Measurements from ENCODE around the gene DOCK4. TPM values are rescaled to one million over a fixed set of nuclear protein-coding genes. Genes with fewer than 3 reads are reported as not detected.

The DOCK4 gene
- total and polyA plus RNA-seq, 10 of the 15 experiments (the other 5 are each of a cell fraction or from before 2014, with no cell fraction given): 0.03 to 0.73 (median 0.38) TPM

DNA sequence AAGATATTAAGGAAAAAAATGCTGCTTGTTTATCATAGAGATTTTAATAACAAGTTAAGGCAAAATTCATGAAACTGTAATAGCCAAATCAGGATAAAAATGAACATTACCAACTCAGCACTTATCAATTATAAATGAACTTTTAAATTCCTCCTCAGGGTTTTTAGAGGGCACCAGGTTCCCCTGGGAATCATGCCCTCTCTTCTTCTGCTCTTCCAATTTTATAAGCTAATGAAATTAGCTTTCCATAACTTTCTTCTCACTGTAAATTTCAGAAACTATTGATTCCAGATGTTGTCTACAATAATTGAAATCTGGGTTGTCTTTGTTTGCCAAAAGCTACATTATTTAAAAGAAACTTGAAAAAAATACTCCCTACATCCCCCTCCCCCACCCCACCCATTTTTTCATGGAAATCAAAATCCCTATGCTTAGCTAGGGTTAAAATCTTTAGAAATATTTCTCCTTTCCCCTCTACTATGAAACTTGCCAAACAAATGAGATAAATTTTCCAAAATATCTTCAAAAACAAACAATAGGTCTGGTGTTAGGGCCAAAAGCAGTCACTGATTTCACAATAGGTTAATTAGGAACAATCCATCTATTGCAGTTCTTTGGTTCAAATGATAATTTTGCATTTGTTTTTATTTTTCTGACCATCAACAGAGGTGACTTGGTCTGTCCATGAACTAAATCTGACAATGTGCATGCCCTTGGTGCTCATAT, 187.7 kb downstream of the DOCK4 start (continued):
- TF ChIP-seq RCOR1 (conservative IDR thresholded peaks at IDR 0.05; ENCODE audit: low read depth, low read length): no peak

GRCh38 chr7:112015146-112015545, 191.1 kb downstream of the DOCK4 start:
- no TSS peak for BruUV-seq (replicated peaks)
- Histone ChIP-seq H3K27me3 (replicated peaks in 1 of 2; ENCODE audit: control insufficient read depth in 2 of 2, insufficient read depth in 2 of 2, low read length in 1 of 2) (peaks cover 0 to 1% of the 10 kb centered on the region in 2 experiments; a peak in 2 of 4 replicates), H2AFZ (ENCODE audit: control insufficient read depth, low read depth, low read length) (no peak overlapping the region), H3K9me3 (replicated peaks; ENCODE audit: control insufficient read depth, insufficient read depth, low read length) (no peaks in the 10 kb centered on the region), H3K36me3 (ENCODE audit: control insufficient read depth in 2 of 2, insufficient read depth in 2 of 2, low read length in 1 of 2) (no peaks in the 10 kb centered on the region), H3K4me3 (no peak overlapping the region), H3K4me1 (ENCODE audit: control insufficient read depth, insufficient read depth, low read length) (no peaks in the 10 kb centered on the region), H3K4me2 (ENCODE audit: control insufficient read depth, insufficient read depth) (no peak overlapping the region), H3K27ac (ENCODE audit: control insufficient read depth, insufficient read depth) (no peak overlapping the region), H3K9ac (ENCODE audit: control insufficient read depth, insufficient read depth, low read length) (no peak overlapping the region), H4K20me1 (ENCODE audit: control insufficient read depth, insufficient read depth) (no peaks in the 10 kb centered on the region), H3K79me2 (ENCODE audit: control insufficient read depth, insufficient read depth, low read length) (no peaks in the 10 kb centered on the region)
- FAIRE-seq (no peak), ATAC-seq (no peak), DNase-seq (ENCODE audit: low read depth, low spot score) (no peak)
- WGBS (ENCODE audit: insufficient coverage, insufficient replicate concordance, low lambda C conversion rate, missing lambda C conversion rate): 75% methylated on average over 3 of the region's 3 CpGs
- ChIA-PET RAD21 (ENCODE audit: unreplicated experiment) (no interaction called here), SMC1A (ENCODE audit: uncharacterized antibody, unreplicated experiment) (no interaction called here), CTCF (interaction anchor here (0.6 kb wide), 1 partner anchor 468 kb away, joined by 3 read pairs; no protein-coding TSS in a partner anchor), POLR2A (no interaction called here)
- in situ Hi-C loops (cut with MboI): no loop called here
- intact Hi-C loops (cut with micrococcal nuclease; ENCODE audit: unreplicated experiment): no loop called here
- TF ChIP-seq TCF7 (IDR thresholded peaks at IDR 0.05; ENCODE audit: borderline replicate concordance) (no peak), E2F4 (IDR thresholded peaks at IDR 0.05; ENCODE audit: low read depth, low read length) (no peak), SREBF2 (IDR thresholded peaks at IDR 0.05; ENCODE audit: low read length) (no peak), MEF2B (IDR thresholded peaks at IDR 0.05; ENCODE audit: partially characterized antibody, poor library complexity, severe bottlenecking) (no peak), CBFB (IDR thresholded peaks at IDR 0.05; ENCODE audit: low read depth) (no peak), ZBED1 (IDR thresholded peaks at IDR 0.05; ENCODE audit: borderline replicate concordance) (no peak), HDAC6 (IDR thresholded peaks at IDR 0.05; ENCODE audit: unreplicated experiment) (no peak), ZNF687 (IDR thresholded peaks at IDR 0.05) (no peak), BMI1 (IDR thresholded peaks at IDR 0.05; ENCODE audit: borderline replicate concordance) (no peak), TCF3 (IDR thresholded peaks at IDR 0.05; ENCODE audit: borderline replicate concordance, insufficient read depth, low read depth, low read length) (no peak)
- TF ChIP-seq, protein P1, sequence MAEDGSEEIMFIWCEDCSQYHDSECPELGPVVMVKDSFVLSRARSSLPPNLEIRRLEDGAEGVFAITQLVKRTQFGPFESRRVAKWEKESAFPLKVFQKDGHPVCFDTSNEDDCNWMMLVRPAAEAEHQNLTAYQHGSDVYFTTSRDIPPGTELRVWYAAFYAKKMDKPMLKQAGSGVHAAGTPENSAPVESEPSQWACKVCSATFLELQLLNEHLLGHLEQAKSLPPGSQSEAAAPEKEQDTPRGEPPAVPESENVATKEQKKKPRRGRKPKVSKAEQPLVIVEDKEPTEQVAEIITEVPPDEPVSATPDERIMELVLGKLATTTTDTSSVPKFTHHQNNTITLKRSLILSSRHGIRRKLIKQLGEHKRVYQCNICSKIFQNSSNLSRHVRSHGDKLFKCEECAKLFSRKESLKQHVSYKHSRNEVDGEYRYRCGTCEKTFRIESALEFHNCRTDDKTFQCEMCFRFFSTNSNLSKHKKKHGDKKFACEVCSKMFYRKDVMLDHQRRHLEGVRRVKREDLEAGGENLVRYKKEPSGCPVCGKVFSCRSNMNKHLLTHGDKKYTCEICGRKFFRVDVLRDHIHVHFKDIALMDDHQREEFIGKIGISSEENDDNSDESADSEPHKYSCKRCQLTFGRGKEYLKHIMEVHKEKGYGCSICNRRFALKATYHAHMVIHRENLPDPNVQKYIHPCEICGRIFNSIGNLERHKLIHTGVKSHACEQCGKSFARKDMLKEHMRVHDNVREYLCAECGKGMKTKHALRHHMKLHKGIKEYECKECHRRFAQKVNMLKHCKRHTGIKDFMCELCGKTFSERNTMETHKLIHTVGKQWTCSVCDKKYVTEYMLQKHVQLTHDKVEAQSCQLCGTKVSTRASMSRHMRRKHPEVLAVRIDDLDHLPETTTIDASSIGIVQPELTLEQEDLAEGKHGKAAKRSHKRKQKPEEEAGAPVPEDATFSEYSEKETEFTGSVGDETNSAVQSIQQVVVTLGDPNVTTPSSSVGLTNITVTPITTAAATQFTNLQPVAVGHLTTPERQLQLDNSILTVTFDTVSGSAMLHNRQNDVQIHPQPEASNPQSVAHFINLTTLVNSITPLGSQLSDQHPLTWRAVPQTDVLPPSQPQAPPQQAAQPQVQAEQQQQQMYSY (CRISPR knock-in tag; IDR thresholded peaks at IDR 0.05): no peak
